NT2/D1 (cell line): Measurements from ENCODE around the gene ZCCHC14.

ENCODE experiments used
- DNase-seq: peaks from one replicate; pipeline ENCODE4 v3.0.0-alpha.2; 2011; ENCODE audit warnings: low read depth, low spot score
- H3K27me3 ChIP-seq: 2 replicates; pipeline ENCODE4 v1.6.0; 2011; ENCODE audit warnings: mild to moderate bottlenecking; ENCODE audit not compliant: insufficient read length, insufficient read depth
- H3K36me3 ChIP-seq: 2 replicates; pipeline ENCODE4 v1.6.1; 2011; ENCODE audit warnings: mild to moderate bottlenecking, low read length, mixed read lengths; ENCODE audit not compliant: insufficient read depth, insufficient read length
- H3K4me1 ChIP-seq: 2 replicates; pipeline ENCODE4 v1.5.1; 2011; ENCODE audit not compliant: insufficient read depth, insufficient read length
- H3K4me3 ChIP-seq: 2 replicates; pipeline ENCODE4 v1.5.1; 2011; ENCODE audit warnings: low read depth; ENCODE audit not compliant: insufficient read length
- H3K9ac ChIP-seq: 2 replicates; pipeline ENCODE4 v1.6.0; 2011; ENCODE audit warnings: low read depth; ENCODE audit not compliant: insufficient read length
- H3K9me3 ChIP-seq: 2 replicates; pipeline ENCODE4 v1.5.1; 2011; ENCODE audit warnings: mild to moderate bottlenecking, low read length; ENCODE audit not compliant: insufficient read depth
- SUZ12 ChIP-seq: IDR thresholded peaks from 2 replicates; pipeline ENCODE4 v1.6.1; 2011; ENCODE audit not compliant: insufficient read length, insufficient read depth; ENCODE audit errors: extremely low read depth
- YY1 ChIP-seq: IDR thresholded peaks from 2 replicates; pipeline ENCODE4 v1.6.1; 2011; ENCODE audit not compliant: insufficient read length, insufficient read depth
- ZNF274 ChIP-seq: IDR thresholded peaks from 2 replicates; pipeline ENCODE4 v1.6.1; 2011; ENCODE audit warnings: mild to moderate bottlenecking, low read depth, low read length

ZCCHC14 gene

GRCh38 chr16:87472142-87472778, 20.6 kb downstream of the ZCCHC14 start:
- no peaks in the 10 kb centered on the region for H3K27me3 ChIP-seq
- DNase-seq: no peak
- peaks cover 27% of the 10 kb centered on the region for H3K36me3 ChIP-seq
- H3K9me3 ChIP-seq: no peaks in the 10 kb centered on the region
- H3K9ac ChIP-seq: no peak overlapping the region
- peaks cover 6% of the 10 kb centered on the region for H3K4me1 ChIP-seq
- H3K4me3 ChIP-seq: no peak overlapping the region
- no peak for TF ChIP-seq SUZ12
- no peak for TF ChIP-seq ZNF274
- TF ChIP-seq YY1: no peak

DNA sequence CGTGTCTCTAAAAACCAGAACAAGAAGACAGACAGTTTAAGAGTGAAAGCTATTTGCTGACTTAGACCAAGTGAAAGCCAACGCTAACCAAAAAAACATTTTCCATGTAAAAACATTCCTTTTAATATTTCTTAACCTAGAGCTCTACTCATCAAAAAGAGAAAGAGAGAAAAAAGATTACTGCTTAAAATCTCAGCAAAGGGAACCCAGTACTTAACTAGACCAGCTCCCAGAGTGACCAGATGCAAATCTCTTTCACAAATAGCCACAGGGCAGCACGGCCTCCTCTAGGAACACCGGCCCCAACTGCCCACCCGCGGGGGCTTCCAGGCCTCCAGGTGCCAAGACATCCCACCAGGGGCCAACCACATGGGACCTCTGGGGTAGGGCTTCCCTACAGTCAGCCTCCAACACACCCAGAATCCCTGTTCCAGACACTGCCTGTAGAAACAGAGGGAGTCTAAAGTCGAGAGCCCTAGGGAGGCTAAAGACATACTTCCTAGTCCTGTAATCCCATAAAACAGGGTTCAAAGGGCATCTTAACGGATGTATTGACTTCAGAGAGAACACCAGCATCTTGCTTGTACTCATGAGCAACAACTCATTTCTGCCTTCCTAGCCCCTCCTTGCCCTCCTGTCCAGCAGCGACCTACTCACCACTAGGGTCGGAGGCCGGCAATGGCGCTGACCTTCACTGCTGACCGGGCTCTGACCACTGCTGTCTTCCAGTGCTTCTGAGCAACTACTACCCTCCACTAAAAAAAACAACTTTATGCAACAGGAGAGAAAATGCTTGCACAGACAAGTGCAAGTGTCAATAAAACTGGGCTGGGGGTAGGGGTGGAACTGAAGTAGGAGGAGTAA, 21.3 kb downstream of the ZCCHC14 start:
- DNase-seq: no peak
- Histone ChIP-seq H3K9ac (no peak overlapping the region), H3K4me3 (no peak overlapping the region), H3K9me3 (no peaks in the 10 kb centered on the region), H3K27me3 (no peaks in the 10 kb centered on the region), H3K4me1 (peaks cover 10% of the 10 kb centered on the region), H3K36me3 (peaks cover 27% of the 10 kb centered on the region)
- TF ChIP-seq YY1 (no peak), ZNF274 (no peak), SUZ12 (no peak)

- Histone ChIP-seq H3K36me3 (peaks cover 27% of the 10 kb centered on the region), H3K9me3 (no peaks in the 10 kb centered on the region), H3K9ac (no peak overlapping the region), H3K27me3 (no peaks in the 10 kb centered on the region), H3K4me1 (peaks cover 12% of the 10 kb centered on the region), H3K4me3 (no peak overlapping the region)
- DNase-seq: no peak
- TF ChIP-seq ZNF274 (no peak), YY1 (no peak), SUZ12 (no peak)
Observed at GRCh38 chr16:87470332-87470731, 22.5 kb downstream of the ZCCHC14 start.

DNA sequence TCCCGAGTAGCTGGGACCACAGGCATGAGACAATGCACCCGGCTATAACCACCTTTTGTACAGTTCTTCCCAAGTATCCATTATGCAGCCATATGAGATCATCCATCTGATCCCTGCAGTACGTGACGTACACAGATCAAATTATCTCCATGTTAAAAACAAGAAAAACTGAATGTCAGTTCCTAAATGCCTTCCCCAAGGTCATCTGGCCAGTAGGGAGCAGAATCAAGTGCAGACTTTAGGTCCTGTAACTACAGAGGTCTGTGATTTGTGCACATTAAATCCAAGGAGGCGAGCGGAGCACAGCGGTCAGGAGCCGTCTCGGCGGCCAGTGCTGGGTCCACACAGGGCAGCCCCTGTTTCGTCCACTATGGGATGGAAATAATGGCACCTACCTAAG, 23.7 kb downstream of the ZCCHC14 start:
- H3K36me3 ChIP-seq: peaks cover 24% of the 10 kb centered on the region
- no peak for DNase-seq
- H3K9me3 ChIP-seq: no peaks in the 10 kb centered on the region
- H3K9ac ChIP-seq: no peak overlapping the region
- no peak for TF ChIP-seq ZNF274
- no peak for TF ChIP-seq YY1
- TF ChIP-seq SUZ12: no peak
- H3K4me3 ChIP-seq: no peak overlapping the region
- no peaks in the 10 kb centered on the region for H3K27me3 ChIP-seq
- peaks cover 14% of the 10 kb centered on the region for H3K4me1 ChIP-seq

- DNase-seq: no peak
- no peaks in the 10 kb centered on the region for H3K9me3 ChIP-seq
- no peak for TF ChIP-seq SUZ12
- TF ChIP-seq ZNF274: no peak
- no peak for TF ChIP-seq YY1
- no peak overlapping the region for H3K9ac ChIP-seq
- H3K27me3 ChIP-seq: no peaks in the 10 kb centered on the region
- H3K36me3 ChIP-seq: peaks cover 22% of the 10 kb centered on the region
- no peak overlapping the region for H3K4me3 ChIP-seq
- H3K4me1 ChIP-seq: peaks cover 14% of the 10 kb centered on the region
Observed at GRCh38 chr16:87468550-87468949, 24.3 kb downstream of the ZCCHC14 start.

DNA sequence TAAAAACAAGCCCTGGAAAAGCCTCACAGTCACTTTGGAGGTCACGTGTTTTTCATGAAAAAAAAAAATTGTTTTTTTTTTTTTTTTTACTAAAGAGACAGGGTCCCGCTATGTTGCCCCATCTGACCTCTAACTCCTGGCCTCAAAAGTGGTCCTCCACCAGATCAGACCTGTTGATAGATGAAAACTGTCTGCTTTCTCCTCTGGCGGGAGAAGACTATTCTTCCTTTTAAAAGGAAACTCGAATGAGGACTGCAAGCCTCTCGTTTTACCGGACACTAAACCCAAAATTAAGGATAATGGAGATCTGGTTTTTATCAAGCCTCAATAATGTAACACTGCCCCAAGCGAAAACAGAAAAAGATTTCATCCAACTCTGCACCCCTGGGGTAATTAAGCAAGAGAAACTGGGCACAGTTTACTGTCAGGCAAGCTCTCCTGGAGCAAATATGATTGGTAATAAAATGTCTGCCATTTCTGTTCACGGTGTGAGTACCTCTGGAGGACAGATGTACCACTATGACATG, 25.8 kb downstream of the ZCCHC14 start:
- no peak overlapping the region for H3K4me3 ChIP-seq
- peaks cover 17% of the 10 kb centered on the region for H3K36me3 ChIP-seq
- H3K9ac ChIP-seq: no peak overlapping the region
- H3K4me1 ChIP-seq: peaks cover 12% of the 10 kb centered on the region
- H3K27me3 ChIP-seq: no peaks in the 10 kb centered on the region
- TF ChIP-seq ZNF274 (no peak), SUZ12 (no peak), YY1 (no peak)
- no peak for DNase-seq
- no peaks in the 10 kb centered on the region for H3K9me3 ChIP-seq

DNA sequence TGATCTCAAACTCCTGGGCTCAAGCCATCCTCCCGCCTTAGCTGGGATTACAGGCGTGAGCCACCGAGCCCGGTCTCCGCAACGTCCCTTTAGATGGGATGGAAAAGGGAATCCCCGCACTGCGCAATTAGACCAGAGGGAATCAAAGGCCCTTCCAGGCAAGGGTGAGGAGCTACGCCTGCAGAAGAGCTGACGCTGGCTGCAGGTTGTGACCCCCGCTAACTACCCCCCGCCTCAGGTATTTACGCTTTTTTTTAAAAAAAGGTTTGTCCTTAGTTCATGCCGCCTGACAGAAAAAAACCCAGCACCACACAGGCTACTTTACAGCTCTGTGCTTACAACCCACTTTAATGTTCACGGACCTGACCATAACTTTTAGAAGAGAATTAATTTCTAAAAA, 26.9 kb downstream of the ZCCHC14 start:
- DNase-seq: no peak
- TF ChIP-seq YY1 (no peak), SUZ12 (no peak), ZNF274 (no peak)
- H3K4me1 ChIP-seq: peaks cover 8% of the 10 kb centered on the region
- H3K4me3 ChIP-seq: no peak overlapping the region
- H3K9ac ChIP-seq: no peak overlapping the region
- no peaks in the 10 kb centered on the region for H3K27me3 ChIP-seq
- H3K9me3 ChIP-seq: no peaks in the 10 kb centered on the region
- H3K36me3 ChIP-seq: peaks cover 17% of the 10 kb centered on the region
